Neural cell (in vitro differentiated cells): Measurements from ENCODE around the gene GTF2A1. TPM values are rescaled to one million over a fixed set of nuclear protein-coding genes. Genes with fewer than 3 reads are reported as not detected.
A peak's percentile ranks its signal among the peaks of the same experiment; 100 is the strongest.

Source experiments
- H2AFZ ChIP-seq: fragments of 200-600, 300-800 bp; sonication (generic), shearing (Covaris generic); 2 replicates; pipeline ENCODE4 v1.6.0; 2014; ENCODE audit warnings: low read depth, mild to moderate bottlenecking, antibody characterized with exemption, low read length, moderate library complexity
- H3F3A ChIP-seq: fragments of 200-600 bp; shearing (Covaris generic); 2 replicates; pipeline ENCODE4 v1.6.1; 2016; ENCODE audit warnings: mild to moderate bottlenecking, moderate library complexity, mixed read lengths, antibody characterized with exemption, low read length; ENCODE audit not compliant: insufficient read depth, poor library complexity, severe bottlenecking
- H3K27ac ChIP-seq: fragments of 200-600, 300-800 bp; sonication (generic), shearing (Covaris generic); 2 replicates; pipeline ENCODE4 v1.5.1; 2014; ENCODE audit warnings: mild to moderate bottlenecking, low read length, moderate library complexity
- H3K27me3 ChIP-seq: fragments of 300-800, 200-600 bp; sonication (generic), shearing (Covaris generic); 2 replicates; pipeline ENCODE4 v1.6.0; 2014; ENCODE audit warnings: mild to moderate bottlenecking, low read depth, low read length, moderate library complexity; ENCODE audit not compliant: insufficient read depth
- H3K36me3 ChIP-seq: fragments of 300-800, 200-600 bp; sonication (generic), shearing (Covaris generic); 2 replicates; pipeline ENCODE4 v1.5.1; 2014; ENCODE audit warnings: mild to moderate bottlenecking, antibody characterized with exemption, low read length, moderate library complexity; ENCODE audit not compliant: insufficient read depth
- H3K4me2 ChIP-seq: fragments of 300-800, 200-600 bp; sonication (generic), shearing (Covaris generic); 2 replicates; pipeline ENCODE4 v1.6.0; 2014; ENCODE audit warnings: mild to moderate bottlenecking, low read length
- H3K4me3 ChIP-seq: fragments of 300-800, 200-600 bp; sonication (generic), shearing (Covaris generic); 2 replicates; pipeline ENCODE4 v1.5.1; 2014; ENCODE audit warnings: mild to moderate bottlenecking, low read length, moderate library complexity
- H3K79me2 ChIP-seq: fragments of 200-600 bp; shearing (Covaris generic); replicated peaks from 2 replicates; pipeline ENCODE4 v1.6.0; 2014; ENCODE audit warnings: mild to moderate bottlenecking, low read length, moderate library complexity; ENCODE audit not compliant: insufficient read depth
- H3K9ac ChIP-seq: fragments of 300-800, 200-600 bp; sonication (generic), shearing (Covaris generic); 2 replicates; pipeline ENCODE4 v1.6.1; 2016; ENCODE audit warnings: mild to moderate bottlenecking, low read length, mixed read lengths
- H3K9me2 ChIP-seq: fragments of 200-600 bp; shearing (Covaris generic); 2 replicates; pipeline ENCODE4 v1.6.1; 2016; ENCODE audit warnings: mild to moderate bottlenecking, low read length, mixed read lengths; ENCODE audit not compliant: insufficient read depth
- H3K9me3 ChIP-seq: fragments of 200-600, 300-800 bp; sonication (generic), shearing (Covaris generic); 2 replicates; pipeline ENCODE4 v1.6.1; 2016; ENCODE audit warnings: mild to moderate bottlenecking, mixed run types, low read length, moderate library complexity, mixed read lengths
- H4K20me1 ChIP-seq: fragments of 200-600 bp; shearing (Covaris generic); 2 replicates; pipeline ENCODE4 v1.6.1; 2016; ENCODE audit warnings: mild to moderate bottlenecking, mixed run types; ENCODE audit not compliant: insufficient read depth
- EP300 ChIP-seq: fragments of 450-650 bp; conservative IDR thresholded peaks from 2 replicates; pipeline ENCODE4 v1.6.1; 2014; ENCODE audit warnings: antibody characterized with exemption, mild to moderate bottlenecking, moderate library complexity; ENCODE audit not compliant: poor library complexity, severe bottlenecking
- EZH2 ChIP-seq: fragments of 200-600, 300-800 bp; shearing (Covaris generic), sonication (generic); IDR thresholded peaks from 2 replicates; pipeline ENCODE4 v1.6.1; 2014; ENCODE audit warnings: antibody characterized with exemption, low read length, borderline replicate concordance, mild to moderate bottlenecking; ENCODE audit not compliant: insufficient read depth, poor library complexity, severe bottlenecking
- MXI1 ChIP-seq: fragments of 450-650 bp; conservative IDR thresholded peaks from 2 replicates; pipeline ENCODE4 v1.6.1; 2014; ENCODE audit warnings: antibody characterized with exemption, mild to moderate bottlenecking; ENCODE audit not compliant: poor library complexity, severe bottlenecking
- POLR2AphosphoS5 ChIP-seq: IDR thresholded peaks from 2 replicates; pipeline ENCODE4 v1.6.1; 2012
- RAD21 ChIP-seq: fragments of 450-650 bp; conservative IDR thresholded peaks from 2 replicates; pipeline ENCODE4 v1.6.1; 2014; ENCODE audit warnings: antibody characterized with exemption, mild to moderate bottlenecking, moderate library complexity
- SMC3 ChIP-seq: fragments of 450-650 bp; conservative IDR thresholded peaks from 2 replicates; pipeline ENCODE4 v1.6.1; 2014; ENCODE audit warnings: antibody characterized with exemption, mild to moderate bottlenecking, moderate library complexity; ENCODE audit not compliant: poor library complexity
- TAF1 ChIP-seq: IDR thresholded peaks from 2 replicates; pipeline ENCODE4 v1.6.1; 2012; ENCODE audit warnings: low read depth
- polyA minus RNA-seq: library from RNA; depleted of rRNA, polyadenylated mRNA; stranded (reverse); fragments of >200 nt; gene quantifications from 2 replicates; pipeline ENCODE4 v1.2.3, GENCODE V29; 2014
- polyA plus RNA-seq: library from polyadenylated mRNA; depleted of rRNA; stranded (reverse); fragments of >200 nt; gene quantifications from 2 replicates; pipeline ENCODE4 v1.2.3, GENCODE V29; 2014
- TF ChIP-seq, protein P1 (sequence below): fragments of 450-650 bp; IDR thresholded peaks from 2 replicates; pipeline ENCODE4 v1.5.1; 2014; ENCODE audit warnings: antibody characterized with exemption, mild to moderate bottlenecking, moderate library complexity; ENCODE audit not compliant: poor library complexity, severe bottlenecking
- TF ChIP-seq, protein P2 (sequence below): IDR thresholded peaks from 2 replicates; pipeline ENCODE4 v1.6.1; 2012; ENCODE audit warnings: borderline replicate concordance

The GTF2A1 gene
- polyA plus RNA-seq = 29.2 and 37.3 TPM in 2 replicates
- 69.1 and 77.7 TPM in 2 replicates for polyA minus RNA-seq

DNA sequence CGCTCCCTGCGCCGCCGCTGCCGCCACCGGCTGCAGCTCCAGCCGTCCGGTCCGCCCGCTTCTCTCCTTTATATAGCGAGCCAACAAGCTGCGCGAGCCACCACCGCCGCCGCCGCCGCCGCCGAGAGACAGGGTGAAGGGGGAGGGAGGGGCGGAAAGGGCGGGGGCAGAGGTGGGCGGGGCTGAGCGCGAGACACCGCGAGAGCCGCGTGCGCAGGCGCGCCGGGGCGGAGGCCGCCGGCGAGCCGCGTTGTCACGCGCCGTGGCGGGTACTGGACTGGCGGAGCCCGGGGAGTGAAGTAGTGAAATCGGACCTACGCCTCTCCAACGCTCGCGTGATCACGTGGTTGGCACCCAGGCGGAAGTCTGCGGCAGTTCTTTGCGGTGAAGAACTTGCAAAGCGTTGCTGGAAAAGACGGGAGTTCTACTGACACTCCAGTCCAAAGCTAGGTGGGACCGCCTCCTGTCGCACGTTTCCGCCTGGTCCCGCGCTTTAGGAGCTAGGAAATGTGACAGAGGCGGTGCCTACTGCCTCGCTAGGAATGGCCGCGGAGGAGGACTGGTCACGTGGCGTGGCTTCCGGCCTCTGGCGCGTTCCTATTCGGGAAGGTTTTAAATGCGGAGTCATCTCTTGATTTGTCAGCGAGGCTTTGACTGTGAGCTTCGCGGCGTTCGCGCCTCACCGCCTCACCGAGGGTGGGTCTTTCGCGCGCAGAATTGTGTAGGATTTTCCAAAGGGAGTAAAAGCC lies at the start of gene GTF2A1:
GTF2A1 (minus strand) TSS at position 130 of the 749 bp plus-strand sequence. CDS start 441 bp downstream, outside the sequence.
- Histone ChIP-seq H3K9me2 (no peaks in the 10 kb centered on the region), H3K79me2 (peaks cover 29% of the 10 kb centered on the region), H3K4me2 (peak within 1 kb of the TSS; percentile 56), H2AFZ (peak within 1 kb of the TSS; percentile 52), H3F3A (peaks cover 11% of the 10 kb centered on the region), H3K36me3 (peaks cover under 1% of the 10 kb centered on the region), H4K20me1 (no peaks in the 10 kb centered on the region), H3K4me3 (peak within 1 kb of the TSS; percentile 88), H3K27me3 (no peaks in the 10 kb centered on the region), H3K9ac (peak within 1 kb of the TSS; percentile 98), H3K27ac (peak within 1 kb of the TSS; percentile 100), H3K9me3 (no peaks in the 10 kb centered on the region)
- TF ChIP-seq POLR2AphosphoS5 (peak; percentile 99), MXI1 (peak; percentile 91), EP300 (peak; percentile 60), TAF1 (peak; percentile 91), RAD21 (no peak)
- TF ChIP-seq, protein P1, sequence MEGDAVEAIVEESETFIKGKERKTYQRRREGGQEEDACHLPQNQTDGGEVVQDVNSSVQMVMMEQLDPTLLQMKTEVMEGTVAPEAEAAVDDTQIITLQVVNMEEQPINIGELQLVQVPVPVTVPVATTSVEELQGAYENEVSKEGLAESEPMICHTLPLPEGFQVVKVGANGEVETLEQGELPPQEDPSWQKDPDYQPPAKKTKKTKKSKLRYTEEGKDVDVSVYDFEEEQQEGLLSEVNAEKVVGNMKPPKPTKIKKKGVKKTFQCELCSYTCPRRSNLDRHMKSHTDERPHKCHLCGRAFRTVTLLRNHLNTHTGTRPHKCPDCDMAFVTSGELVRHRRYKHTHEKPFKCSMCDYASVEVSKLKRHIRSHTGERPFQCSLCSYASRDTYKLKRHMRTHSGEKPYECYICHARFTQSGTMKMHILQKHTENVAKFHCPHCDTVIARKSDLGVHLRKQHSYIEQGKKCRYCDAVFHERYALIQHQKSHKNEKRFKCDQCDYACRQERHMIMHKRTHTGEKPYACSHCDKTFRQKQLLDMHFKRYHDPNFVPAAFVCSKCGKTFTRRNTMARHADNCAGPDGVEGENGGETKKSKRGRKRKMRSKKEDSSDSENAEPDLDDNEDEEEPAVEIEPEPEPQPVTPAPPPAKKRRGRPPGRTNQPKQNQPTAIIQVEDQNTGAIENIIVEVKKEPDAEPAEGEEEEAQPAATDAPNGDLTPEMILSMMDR = no peak
- TF ChIP-seq, protein P2, sequence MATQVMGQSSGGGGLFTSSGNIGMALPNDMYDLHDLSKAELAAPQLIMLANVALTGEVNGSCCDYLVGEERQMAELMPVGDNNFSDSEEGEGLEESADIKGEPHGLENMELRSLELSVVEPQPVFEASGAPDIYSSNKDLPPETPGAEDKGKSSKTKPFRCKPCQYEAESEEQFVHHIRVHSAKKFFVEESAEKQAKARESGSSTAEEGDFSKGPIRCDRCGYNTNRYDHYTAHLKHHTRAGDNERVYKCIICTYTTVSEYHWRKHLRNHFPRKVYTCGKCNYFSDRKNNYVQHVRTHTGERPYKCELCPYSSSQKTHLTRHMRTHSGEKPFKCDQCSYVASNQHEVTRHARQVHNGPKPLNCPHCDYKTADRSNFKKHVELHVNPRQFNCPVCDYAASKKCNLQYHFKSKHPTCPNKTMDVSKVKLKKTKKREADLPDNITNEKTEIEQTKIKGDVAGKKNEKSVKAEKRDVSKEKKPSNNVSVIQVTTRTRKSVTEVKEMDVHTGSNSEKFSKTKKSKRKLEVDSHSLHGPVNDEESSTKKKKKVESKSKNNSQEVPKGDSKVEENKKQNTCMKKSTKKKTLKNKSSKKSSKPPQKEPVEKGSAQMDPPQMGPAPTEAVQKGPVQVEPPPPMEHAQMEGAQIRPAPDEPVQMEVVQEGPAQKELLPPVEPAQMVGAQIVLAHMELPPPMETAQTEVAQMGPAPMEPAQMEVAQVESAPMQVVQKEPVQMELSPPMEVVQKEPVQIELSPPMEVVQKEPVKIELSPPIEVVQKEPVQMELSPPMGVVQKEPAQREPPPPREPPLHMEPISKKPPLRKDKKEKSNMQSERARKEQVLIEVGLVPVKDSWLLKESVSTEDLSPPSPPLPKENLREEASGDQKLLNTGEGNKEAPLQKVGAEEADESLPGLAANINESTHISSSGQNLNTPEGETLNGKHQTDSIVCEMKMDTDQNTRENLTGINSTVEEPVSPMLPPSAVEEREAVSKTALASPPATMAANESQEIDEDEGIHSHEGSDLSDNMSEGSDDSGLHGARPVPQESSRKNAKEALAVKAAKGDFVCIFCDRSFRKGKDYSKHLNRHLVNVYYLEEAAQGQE = peak; percentile 87

DNA sequence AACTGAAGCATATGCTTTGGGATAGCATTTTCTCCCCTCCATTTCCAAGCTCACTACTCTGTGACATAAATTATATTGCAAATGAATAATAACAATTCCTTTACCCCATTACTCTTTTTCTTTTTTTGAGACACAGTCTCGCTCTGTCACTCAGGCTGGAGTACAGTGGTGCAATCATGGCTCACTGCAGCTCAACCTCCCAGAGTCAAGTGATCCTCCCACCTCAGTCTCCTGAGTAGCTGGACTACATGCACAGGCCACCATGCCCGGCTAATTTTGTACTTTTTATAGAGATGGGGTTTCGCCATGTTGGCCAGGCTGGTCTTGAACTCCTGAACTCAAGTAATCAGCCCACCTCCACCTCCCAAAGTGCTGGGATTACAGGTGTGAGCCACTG lies 49.2 kb upstream of the GTF2A1 start:
- H2AFZ ChIP-seq = no peak overlapping the region
- no peak overlapping the region for H3K27ac ChIP-seq
- H3F3A ChIP-seq = no peaks in the 10 kb centered on the region
- no peak overlapping the region for H3K4me2 ChIP-seq
- H3K9me3 ChIP-seq = no peaks in the 10 kb centered on the region
- H3K36me3 ChIP-seq = no peaks in the 10 kb centered on the region
- no peaks in the 10 kb centered on the region for H3K79me2 ChIP-seq
- H3K27me3 ChIP-seq = no peaks in the 10 kb centered on the region
- no peaks in the 10 kb centered on the region for H4K20me1 ChIP-seq
- H3K9me2 ChIP-seq = no peaks in the 10 kb centered on the region
- no peak overlapping the region for H3K9ac ChIP-seq
- no peak overlapping the region for H3K4me3 ChIP-seq
- no peak for TF ChIP-seq EP300
- TF ChIP-seq, protein P2 = no peak
- TF ChIP-seq TAF1 = no peak
- no peak for TF ChIP-seq SMC3
- TF ChIP-seq RAD21 = no peak
- TF ChIP-seq EZH2 = no peak
- no peak for TF ChIP-seq MXI1
- no peak for TF ChIP-seq POLR2AphosphoS5
- TF ChIP-seq, protein P1 = no peak
